HUDEP-2 (cell line): Measurements from ENCODE around the gene ETV3.

Experiments used
- DNase-seq, 76 experiments: peaks; one replicate each; lab custom pipeline; 2025; ENCODE audit not compliant: unreplicated experiment in 76 of 76; lab: John Stamatoyannopoulos, UW

The ETV3 gene

GRCh38 chr1:157096881-157097280 is 41.3 kb downstream of the ETV3 start:
- no peak for DNase-seq

DNA sequence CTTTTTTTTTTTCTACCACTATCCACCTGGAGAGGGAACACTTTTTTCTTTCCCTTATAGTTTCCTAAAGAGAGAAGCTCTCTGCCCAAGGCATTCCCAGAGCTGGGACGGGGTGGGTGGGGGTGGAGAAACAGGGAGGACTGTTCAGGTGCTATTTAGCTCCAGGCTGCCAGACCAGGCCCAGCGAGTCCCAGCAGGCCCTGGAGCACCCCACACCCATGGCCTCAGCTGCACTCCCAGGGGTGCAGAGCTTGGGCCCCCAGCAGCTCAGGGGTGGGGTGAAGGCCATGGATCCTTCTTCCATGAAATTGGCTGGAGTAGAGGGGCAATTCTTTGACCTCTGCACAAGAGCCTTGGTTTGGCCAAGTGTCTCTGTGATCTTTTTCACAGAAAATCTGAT is 42.6 kb downstream of the ETV3 start:
- no peak for DNase-seq

DNA sequence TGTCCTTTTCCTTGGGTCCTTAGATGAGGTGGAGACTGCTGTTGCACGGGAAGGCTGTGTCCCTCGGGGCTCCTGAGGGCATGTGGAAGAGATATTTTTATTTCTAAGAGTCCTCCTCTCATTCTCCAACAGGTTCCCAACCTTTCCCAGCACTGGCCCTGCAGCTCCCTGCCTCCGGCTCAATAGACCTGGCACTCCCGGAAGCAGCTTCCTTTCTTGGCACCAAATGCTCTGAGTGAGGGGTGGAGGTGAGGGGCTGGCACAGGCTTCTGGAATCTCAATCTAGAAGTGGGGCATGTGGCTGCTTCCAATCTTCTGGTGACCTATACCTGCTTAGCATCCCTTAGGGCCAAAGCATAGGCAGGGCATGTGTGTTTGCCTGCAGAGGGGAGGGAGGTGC is 43.1 kb downstream of the ETV3 start:
- no peak for DNase-seq

GRCh38 chr1:157092831-157093230 is 45.4 kb downstream of the ETV3 start:
- DNase-seq = no peak

- no peak for DNase-seq
Measured at GRCh38 chr1:157091668-157092273, 46.4 kb downstream of the ETV3 start.

GRCh38 chr1:157091186-157091585 is 47.0 kb downstream of the ETV3 start:
- DNase-seq = no peak

DNA sequence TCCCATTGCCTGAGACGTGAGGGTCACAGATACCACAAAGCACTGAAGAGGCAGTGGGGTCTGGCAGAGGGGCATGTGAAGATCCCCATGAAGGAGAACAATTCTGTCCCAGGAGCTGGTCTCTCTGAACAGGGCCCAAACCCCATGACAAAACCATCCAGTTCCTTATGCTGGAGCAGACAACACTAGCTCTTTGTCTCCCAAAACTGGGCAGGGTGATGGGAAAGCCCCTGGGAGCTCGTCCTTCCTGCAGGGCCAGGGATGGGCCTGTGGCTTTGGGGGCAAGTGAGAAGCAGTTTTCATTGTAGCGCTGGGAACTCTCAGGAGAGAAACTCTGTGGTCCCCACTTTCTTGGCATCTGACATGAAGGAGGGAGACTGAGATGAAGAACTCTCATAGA is 47.4 kb downstream of the ETV3 start:
- no peak for DNase-seq

DNA sequence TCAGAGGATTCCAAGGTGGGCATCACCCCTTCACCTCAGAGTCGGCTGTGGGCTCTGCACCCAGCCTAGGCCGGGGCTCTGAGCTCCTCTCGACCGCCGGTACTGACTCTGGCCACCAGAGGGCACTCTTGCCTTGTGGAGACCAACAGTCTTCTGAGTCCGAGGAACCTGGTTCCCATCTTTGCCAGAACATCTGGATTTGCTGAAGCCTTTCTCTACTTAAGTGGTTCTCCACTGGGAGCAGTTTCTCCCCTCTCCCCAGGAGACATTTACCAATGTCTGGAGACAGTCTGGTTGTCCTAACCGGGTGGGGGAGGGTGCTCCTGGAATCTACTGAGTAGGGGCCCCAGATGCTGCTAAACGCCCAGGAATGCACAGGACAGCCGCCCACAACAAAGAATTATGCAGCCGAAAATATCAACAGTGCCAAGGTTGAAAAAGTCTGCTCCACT is 48.0 kb downstream of the ETV3 start:
- DNase-seq = peak in 68 of 76 experiments; percentile 11 to 82 (median 59)

DNA sequence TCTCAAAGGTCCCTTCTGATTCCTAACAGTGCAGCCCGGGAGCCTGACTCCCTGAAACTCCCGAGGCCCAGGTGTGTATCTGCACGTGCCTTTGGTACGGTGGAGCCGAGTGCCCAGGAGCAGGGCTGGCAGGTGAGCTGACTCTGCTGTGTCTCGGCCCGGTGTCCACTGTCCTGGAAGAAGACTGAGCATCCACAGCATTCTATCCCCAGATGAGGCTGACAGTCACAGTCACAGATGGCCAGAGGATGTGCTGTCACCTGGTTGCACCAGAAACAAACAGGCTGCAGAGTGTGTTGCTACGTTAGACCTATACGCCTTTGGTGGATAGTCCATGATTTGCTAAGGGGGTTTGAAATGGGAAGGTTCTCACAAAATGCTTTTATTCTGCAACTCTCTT is 48.4 kb downstream of the ETV3 start:
- DNase-seq = no peak

DNA sequence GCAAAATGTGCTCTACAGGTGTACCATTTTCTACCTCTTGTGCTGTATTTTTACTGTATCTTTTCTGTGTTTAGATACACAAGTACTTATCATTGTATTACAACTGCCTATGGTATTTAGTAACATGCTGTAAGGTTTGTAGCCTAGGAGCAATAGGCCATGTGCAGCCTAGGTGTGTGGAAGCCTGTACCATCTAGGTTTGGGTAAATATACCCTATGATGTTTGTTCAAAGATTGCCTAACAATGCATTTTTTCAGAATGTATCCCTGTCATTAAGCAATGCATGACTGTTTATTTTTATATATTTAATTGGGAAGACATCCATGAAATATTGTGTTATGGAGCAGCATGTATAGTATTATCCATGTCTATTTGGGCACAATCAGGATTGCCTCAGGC is 49.6 kb downstream of the ETV3 start:
- DNase-seq = no peak

- no peak for DNase-seq
Measured at GRCh38 chr1:157087030-157087429, 51.2 kb downstream of the ETV3 start.

GRCh38 chr1:157086299-157086698 is 51.9 kb downstream of the ETV3 start:
- no peak for DNase-seq

GRCh38 chr1:157085421-157085820 is 52.8 kb downstream of the ETV3 start:
- DNase-seq = no peak

- DNase-seq = no peak
Measured at GRCh38 chr1:157084720-157085119, 53.5 kb downstream of the ETV3 start.

DNA sequence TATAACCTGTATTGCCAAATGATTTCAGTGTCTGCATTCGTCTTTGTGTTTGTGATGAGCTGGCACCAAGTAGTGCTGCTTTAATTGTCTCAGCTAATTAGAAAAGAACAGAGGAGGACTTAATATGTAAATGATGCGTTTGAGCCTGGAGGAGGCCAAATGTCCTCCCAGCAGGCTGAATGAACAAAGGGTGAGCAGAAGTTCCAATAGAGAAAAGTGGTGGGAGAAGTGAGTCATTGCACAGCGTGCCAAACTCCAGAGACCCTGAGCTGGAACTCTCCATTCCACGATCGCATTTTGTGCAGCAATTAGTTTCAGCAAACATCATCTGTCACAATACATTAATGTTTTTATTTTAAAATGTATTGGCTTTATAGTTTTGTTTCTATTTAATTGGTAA is 56.5 kb downstream of the ETV3 start:
- no peak for DNase-seq

- no peak for DNase-seq
Measured at GRCh38 chr1:157080714-157081113, 57.5 kb downstream of the ETV3 start.

GRCh38 chr1:157077394-157077793 is 60.8 kb downstream of the ETV3 start:
- DNase-seq = no peak

- peak in 39 of 76 experiments; percentile 1 to 47 (median 20) for DNase-seq
Measured at GRCh38 chr1:157073944-157074685, 64.1 kb downstream of the ETV3 start.
